GM12891 (cell line): ENCODE results near the gene HMG20A.

Source experiments
- DNase-seq: peaks from one replicate; pipeline ENCODE4 v3.0.0; 2011; ENCODE audit warnings: low spot score; ENCODE audit not compliant: insufficient read length
- FAIRE-seq: peaks from 2 replicates; lab custom pipeline; 2011; peaks lifted over from hg19 to GRCh38; lab: Jason Lieb, UNC
- PAX5 ChIP-seq: IDR thresholded peaks from 2 replicates; pipeline ENCODE4 v1.6.1; 2011; ENCODE audit warnings: low read length, moderate library complexity, mild to moderate bottlenecking; ENCODE audit not compliant: insufficient read depth, severe bottlenecking
- POLR2A ChIP-seq: IDR thresholded peaks from 2 replicates; pipeline ENCODE4 v1.6.1; 2011; ENCODE audit warnings: low read depth, low read length, control low read depth
- POLR2AphosphoS5 ChIP-seq: IDR thresholded peaks from 2 replicates; pipeline ENCODE4 v1.6.1; 2011; ENCODE audit warnings: low read depth, low read length, control low read depth
- POU2F2 ChIP-seq: IDR thresholded peaks from 2 replicates; pipeline ENCODE4 v1.6.1; 2011; ENCODE audit warnings: low read depth, mild to moderate bottlenecking, control low read depth, low read length, moderate library complexity
- SPI1 ChIP-seq: IDR thresholded peaks from 2 replicates; pipeline ENCODE4 v1.6.1; 2011; ENCODE audit warnings: low read depth, low read length, control low read depth
- TAF1 ChIP-seq: IDR thresholded peaks from 2 replicates; pipeline ENCODE4 v1.6.1; 2011; ENCODE audit warnings: low read depth, low read length, control low read depth

Gene HMG20A

GRCh38 chr15:77516076-77516475, 95.4 kb downstream of the HMG20A start:
- DNase-seq (no peak), FAIRE-seq (no peak)
- TF ChIP-seq POLR2AphosphoS5 (no peak), TAF1 (no peak)

- DNase-seq (no peak), FAIRE-seq (no peak)
- TF ChIP-seq POLR2AphosphoS5 (no peak), TAF1 (no peak), POU2F2 (no peak), PAX5 (no peak), SPI1 (no peak), POLR2A (no peak)
Observed at GRCh38 chr15:77516786-77517185, 96.1 kb downstream of the HMG20A start.

DNA sequence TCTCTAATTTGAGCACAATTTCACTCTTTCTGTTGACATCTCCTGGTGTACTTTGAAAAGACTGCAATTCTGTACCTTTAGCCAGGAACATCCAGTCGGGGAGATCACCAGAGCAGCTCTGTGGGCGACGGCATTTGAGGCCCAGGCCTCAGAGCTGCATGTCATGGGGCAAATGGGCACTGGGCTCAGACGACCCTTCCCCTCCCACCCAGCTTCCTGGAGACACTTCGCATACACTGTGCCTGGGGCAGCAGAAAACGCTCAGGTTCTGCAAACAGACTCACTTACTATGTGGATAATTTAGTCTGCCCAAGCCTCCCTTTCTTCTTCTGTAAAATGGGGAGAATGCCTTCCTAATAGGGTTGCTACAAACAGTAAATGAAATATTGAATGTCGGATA, 96.9 kb downstream of the HMG20A start:
- TF ChIP-seq POLR2AphosphoS5 (no peak), TAF1 (no peak)
- DNase-seq (no peak), FAIRE-seq (no peak)

DNA sequence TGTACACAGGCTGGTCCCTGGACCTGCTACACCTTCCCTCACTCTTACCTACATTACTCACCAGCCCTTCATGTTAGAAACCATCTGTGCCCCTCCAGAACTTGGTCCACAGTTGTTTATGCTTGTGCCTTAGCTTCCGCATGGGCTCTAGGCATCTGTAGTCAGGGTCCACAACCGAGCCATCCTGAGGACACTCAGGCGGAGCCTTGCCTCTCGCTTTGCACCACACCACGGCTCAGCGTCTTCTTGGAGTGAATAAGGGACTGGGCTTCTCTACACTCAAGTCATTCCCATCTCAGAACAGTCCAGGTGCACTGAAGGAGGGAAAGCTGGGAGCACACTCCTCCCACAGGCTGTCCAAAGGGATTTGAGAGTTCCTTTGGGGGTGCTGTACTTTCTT, 97.8 kb downstream of the HMG20A start:
- FAIRE-seq (no peak), DNase-seq (no peak)
- no peak for TF ChIP-seq TAF1
- TF ChIP-seq POLR2AphosphoS5, result no peak
- no peak for TF ChIP-seq SPI1
- TF ChIP-seq PAX5, result no peak
- no peak for TF ChIP-seq POLR2A
- no peak for TF ChIP-seq POU2F2

DNA sequence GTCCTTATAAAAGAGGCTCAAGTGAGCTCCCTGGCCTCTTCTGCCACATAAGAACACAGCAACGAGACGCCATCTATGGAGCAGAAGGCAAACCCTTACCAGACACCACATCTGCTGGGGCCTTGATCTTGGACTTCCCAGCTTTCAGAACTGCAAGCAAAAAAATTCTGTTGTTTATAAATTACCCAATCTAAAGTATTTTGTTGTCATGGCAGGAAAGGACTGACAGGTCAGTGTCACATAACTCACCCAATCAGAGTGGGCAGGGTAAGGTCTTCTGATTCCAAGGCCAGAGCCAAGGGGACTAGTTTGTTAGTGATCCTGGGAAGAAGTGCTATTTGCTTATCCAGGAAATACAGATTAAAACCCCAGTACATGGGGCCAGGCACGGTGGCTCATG, 98.9 kb downstream of the HMG20A start:
- TF ChIP-seq PAX5, result no peak
- TF ChIP-seq POU2F2, result no peak
- FAIRE-seq (no peak), DNase-seq (no peak)

DNA sequence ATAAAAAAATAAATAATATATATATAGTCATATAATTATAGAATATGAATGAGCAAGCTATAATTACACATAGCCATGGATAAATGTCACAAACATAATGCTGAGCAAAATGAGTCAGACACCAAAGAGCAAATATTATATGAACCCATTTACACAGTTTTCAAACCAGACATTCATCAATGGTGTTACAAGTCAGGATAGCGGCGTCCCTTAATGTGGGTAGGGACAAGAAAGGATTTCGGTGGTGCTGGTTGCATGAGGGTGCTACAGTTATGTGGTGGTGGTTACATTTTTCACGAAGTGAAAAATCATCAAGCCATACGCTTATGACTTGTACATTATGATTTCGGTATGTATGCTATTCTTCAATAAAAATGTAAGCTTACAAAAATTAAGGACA, 100.5 kb downstream of the HMG20A start:
- no peak for FAIRE-seq

DNA sequence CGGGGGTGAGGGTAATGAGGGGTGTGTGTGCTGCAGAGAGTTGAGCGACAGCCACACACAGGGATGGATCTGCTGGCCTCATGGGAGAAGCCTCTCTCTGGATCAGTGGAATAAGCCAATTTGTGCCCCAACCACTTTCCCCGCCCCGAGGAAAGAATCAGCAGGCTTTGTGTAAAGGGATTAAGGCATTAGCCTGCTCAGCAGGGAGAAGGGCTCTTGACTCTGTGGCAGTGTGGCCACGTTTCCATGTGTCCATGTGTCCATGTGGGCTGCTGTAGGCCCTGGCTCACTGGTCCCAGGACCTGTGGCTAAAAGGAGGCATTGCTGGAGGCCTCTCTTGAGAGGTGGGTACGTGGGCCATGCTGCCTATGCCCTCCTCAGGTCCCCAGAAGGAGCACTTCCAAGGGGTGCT, 104.7 kb downstream of the HMG20A start:
- DNase-seq (no peak), FAIRE-seq (no peak)

More for the DNA sequence above, 100.5 kb downstream of the HMG20A start:
- no peak for TF ChIP-seq POLR2AphosphoS5
- TF ChIP-seq POU2F2, result no peak
- TF ChIP-seq TAF1, result no peak
- no peak for TF ChIP-seq POLR2A
- no peak for TF ChIP-seq PAX5
- no peak for TF ChIP-seq SPI1
- DNase-seq, result no peak

DNA sequence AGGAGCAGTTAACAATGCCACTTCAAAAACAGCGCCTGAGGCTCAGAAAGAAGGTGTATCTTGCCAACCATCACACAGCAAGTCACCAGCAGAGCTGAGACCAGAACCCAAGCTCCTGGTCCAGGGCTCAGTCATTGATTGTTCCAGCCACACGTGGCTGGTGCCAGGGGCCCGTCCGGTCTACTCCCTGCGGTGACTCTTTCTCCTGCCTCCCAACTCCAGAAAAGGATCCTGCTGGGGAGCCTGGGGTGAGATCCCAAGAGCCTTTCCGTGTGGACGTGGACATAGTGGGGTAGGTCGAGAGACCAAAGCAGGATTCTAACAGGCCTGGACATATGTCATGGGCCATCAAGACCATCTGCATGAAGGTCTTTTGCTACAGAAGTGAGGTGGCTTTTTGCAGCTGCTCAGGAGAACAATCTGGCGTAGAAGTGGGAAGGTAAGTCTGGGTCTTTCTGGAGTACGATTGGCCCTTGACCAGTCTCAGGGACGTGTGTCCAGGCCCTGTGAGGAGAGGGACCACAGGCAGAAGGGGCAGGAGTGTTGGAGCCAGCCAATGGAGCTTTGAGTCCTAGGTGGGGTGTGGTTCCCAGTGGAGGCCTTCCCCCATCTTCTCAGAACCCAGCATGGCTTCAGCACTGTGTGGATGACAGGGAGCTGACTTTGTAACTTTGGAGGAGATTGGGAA, 105.4 kb downstream of the HMG20A start:
- TF ChIP-seq PAX5 (no peak), TAF1 (no peak), SPI1 (no peak), POU2F2 (no peak), POLR2AphosphoS5 (no peak), POLR2A (no peak)
- FAIRE-seq (no peak), DNase-seq (no peak)

More for the DNA sequence above, 104.7 kb downstream of the HMG20A start:
- no peak for TF ChIP-seq TAF1
- TF ChIP-seq POU2F2, result no peak
- TF ChIP-seq PAX5, result no peak
- TF ChIP-seq POLR2A, result no peak
- TF ChIP-seq POLR2AphosphoS5, result no peak
- TF ChIP-seq SPI1, result no peak

DNA sequence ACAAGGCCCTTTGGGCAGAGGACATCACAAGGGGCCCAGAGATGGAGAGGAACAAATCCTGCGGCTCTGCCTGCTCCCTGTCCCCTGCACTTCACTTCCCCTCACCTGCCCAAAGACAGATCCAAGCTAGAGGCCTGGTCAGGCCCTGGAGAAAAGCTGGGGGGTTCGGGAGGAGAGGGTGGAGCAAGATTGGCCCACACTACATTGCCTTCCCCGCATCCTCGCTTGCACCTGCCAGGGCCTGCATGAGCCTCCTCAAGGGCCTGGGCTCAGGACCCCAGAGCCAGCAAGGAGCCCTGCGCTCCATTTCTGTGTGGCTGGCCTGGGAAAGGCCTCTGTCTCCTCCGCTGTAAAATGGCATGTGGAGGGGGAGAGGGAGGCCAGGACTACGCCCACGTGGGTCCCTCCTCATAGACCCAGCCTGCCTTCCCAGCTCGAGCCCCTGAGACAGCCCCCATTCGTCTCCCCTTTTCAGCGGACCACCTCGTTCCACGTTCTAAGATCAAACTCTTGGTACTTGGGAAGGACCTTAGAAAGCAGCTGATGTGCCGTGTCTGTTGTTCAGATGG, 106.0 kb downstream of the HMG20A start:
- DNase-seq (no peak), FAIRE-seq (no peak)
- TF ChIP-seq PAX5 (no peak), POLR2AphosphoS5 (no peak), SPI1 (no peak), TAF1 (no peak), POU2F2 (no peak), POLR2A (no peak)

DNA sequence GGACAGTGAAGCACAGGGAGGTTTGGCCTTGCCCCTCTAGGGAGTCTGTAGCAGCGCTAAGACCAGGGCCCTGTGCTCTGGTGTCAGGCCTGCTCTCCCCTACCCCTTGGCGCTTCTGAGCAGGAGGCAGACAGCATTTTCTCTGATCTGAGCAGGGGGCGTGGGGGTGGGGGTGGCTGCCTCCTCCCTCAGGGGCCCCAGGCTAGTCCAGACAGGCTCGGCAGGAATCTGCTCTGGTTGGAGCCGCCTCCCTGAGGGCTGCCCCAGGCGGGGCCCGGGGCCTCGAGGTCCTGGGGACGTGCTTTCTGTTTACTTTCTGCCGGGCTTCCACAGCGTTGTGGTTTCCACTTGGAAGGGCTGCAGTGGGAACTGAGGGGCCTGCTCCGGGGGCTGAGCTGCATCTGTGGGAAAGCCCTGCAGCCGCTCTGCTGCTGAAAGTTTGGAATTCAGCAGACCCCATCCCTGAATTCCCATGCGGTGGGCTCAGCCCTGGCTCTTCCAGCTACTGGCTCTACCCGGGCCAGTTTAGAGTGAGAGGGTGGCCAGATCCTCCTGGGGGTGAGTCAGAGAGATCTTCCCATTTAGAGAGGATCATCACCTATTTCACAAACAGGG, 106.6 kb downstream of the HMG20A start:
- no peak for FAIRE-seq
- DNase-seq, result no peak
- TF ChIP-seq POU2F2, result no peak
- no peak for TF ChIP-seq POLR2AphosphoS5
- TF ChIP-seq PAX5, result no peak
- TF ChIP-seq TAF1, result no peak
- TF ChIP-seq SPI1, result no peak
- no peak for TF ChIP-seq POLR2A
